ENCODE measurements around the gene TNRC6B.

The TNRC6B gene

GRCh38 chr22:40385036-40385782, 207.5 kb downstream of the TNRC6B start:
- no peak overlapping the region for H3K9ac ChIP-seq (ENCODE audit: low read depth, low read length)
- no peak overlapping the region for H3K27ac ChIP-seq (ENCODE audit: low read length)
- H3K4me3 ChIP-seq (ENCODE audit: low read length): no peak overlapping the region

More at GRCh38 chr22:40385036-40385782, 207.5 kb downstream of the TNRC6B start:
- H3K9me3 ChIP-seq (ENCODE audit: insufficient read depth, low read depth, low read length): no peaks in the 10 kb centered on the region
- H3K36me3 ChIP-seq (ENCODE audit: insufficient read depth, low read depth, low read length): no peaks in the 10 kb centered on the region
- H3K4me1 ChIP-seq (ENCODE audit: insufficient read depth, low read length): no peaks in the 10 kb centered on the region
- H3K27me3 ChIP-seq (ENCODE audit: insufficient read depth, low read length): no peaks in the 10 kb centered on the region
